PFSK-1 (cell line): ENCODE data around the gene KCNMB1.

Source experiments
- FOXP2 ChIP-seq: optimal IDR thresholded peaks from 2 replicates; pipeline ENCODE3; 2011; ENCODE audit warnings: borderline replicate concordance, control low read depth, inconsistent platforms; ENCODE audit not compliant: insufficient read depth; ENCODE audit errors: extremely low read length, extremely low read depth
- POLR2AphosphoS5 ChIP-seq: IDR thresholded peaks from 2 replicates; pipeline ENCODE4 v1.6.1; 2012; ENCODE audit warnings: low read depth, mild to moderate bottlenecking, control low read depth, low read length, moderate library complexity
- REST ChIP-seq, 2 experiments: IDR thresholded peaks; 2 replicates each; pipeline versions ENCODE4 v1.6.1 to v1.8.0; 2011 to 2012; ENCODE audit warnings: low read depth in 2 of 2, low read length in 2 of 2, control low read depth in 1 of 2, inconsistent platforms in 1 of 2, mild to moderate bottlenecking in 1 of 2, moderate library complexity in 1 of 2; ENCODE audit not compliant: insufficient read depth in 1 of 2
- SIN3A ChIP-seq: IDR thresholded peaks from 2 replicates; pipeline ENCODE4 v1.6.1; 2012; ENCODE audit warnings: mild to moderate bottlenecking, low read length, moderate library complexity, borderline replicate concordance; ENCODE audit not compliant: insufficient read depth
- TAF1 ChIP-seq: IDR thresholded peaks from 2 replicates; pipeline ENCODE4 v1.6.1; 2012; ENCODE audit warnings: low read length, control low read depth, borderline replicate concordance; ENCODE audit not compliant: insufficient read depth

The KCNMB1 gene

GRCh38 chr5:170424629-170425028, 35.5 kb upstream of the KCNMB1 start:
- TF ChIP-seq REST (IDR thresholded peaks at IDR 0.05; ENCODE audit: insufficient read depth in 1 of 2, low read depth in 2 of 2, low read length in 2 of 2) (no peak), TAF1 (no peak), SIN3A (no peak), FOXP2 (no peak), POLR2AphosphoS5 (no peak)

GRCh38 chr5:170423692-170424091, 34.5 kb upstream of the KCNMB1 start:
- TF ChIP-seq TAF1, result no peak
- no peak for TF ChIP-seq REST (IDR thresholded peaks at IDR 0.05; ENCODE audit: insufficient read depth in 1 of 2, low read depth in 2 of 2, low read length in 2 of 2)
- no peak for TF ChIP-seq POLR2AphosphoS5
- no peak for TF ChIP-seq FOXP2
- no peak for TF ChIP-seq SIN3A

- TF ChIP-seq FOXP2 (no peak), SIN3A (no peak), REST (IDR thresholded peaks at IDR 0.05; ENCODE audit: insufficient read depth in 1 of 2, low read depth in 2 of 2, low read length in 2 of 2) (no peak), TAF1 (no peak)
Observed at GRCh38 chr5:170421826-170422225, 32.7 kb upstream of the KCNMB1 start.

GRCh38 chr5:170420806-170421412, 31.7 kb upstream of the KCNMB1 start:
- TF ChIP-seq REST (IDR thresholded peaks at IDR 0.05; ENCODE audit: insufficient read depth in 1 of 2, low read depth in 2 of 2, low read length in 2 of 2) (no peak), POLR2AphosphoS5 (no peak)

- TF ChIP-seq SIN3A (no peak), POLR2AphosphoS5 (no peak), TAF1 (no peak), REST (IDR thresholded peaks at IDR 0.05; ENCODE audit: insufficient read depth in 1 of 2, low read depth in 2 of 2, low read length in 2 of 2) (no peak), FOXP2 (no peak)
Observed at GRCh38 chr5:170419643-170420042, 30.5 kb upstream of the KCNMB1 start.
